ENCODE measurements around the gene PRG2.

GRCh38 chr11:57407010-57407920 lies 16.8 kb upstream of the PRG2 start:
- TF ChIP-seq POLR2A (IDR thresholded peaks at IDR 0.05): no peak
- TF ChIP-seq CTCF (IDR thresholded peaks at IDR 0.05 in 4 of 5, conservative IDR thresholded peaks at IDR 0.05 in 1 of 5): no peak
